ENCODE data around the gene OR5F1.

Gene OR5F1

DNA sequence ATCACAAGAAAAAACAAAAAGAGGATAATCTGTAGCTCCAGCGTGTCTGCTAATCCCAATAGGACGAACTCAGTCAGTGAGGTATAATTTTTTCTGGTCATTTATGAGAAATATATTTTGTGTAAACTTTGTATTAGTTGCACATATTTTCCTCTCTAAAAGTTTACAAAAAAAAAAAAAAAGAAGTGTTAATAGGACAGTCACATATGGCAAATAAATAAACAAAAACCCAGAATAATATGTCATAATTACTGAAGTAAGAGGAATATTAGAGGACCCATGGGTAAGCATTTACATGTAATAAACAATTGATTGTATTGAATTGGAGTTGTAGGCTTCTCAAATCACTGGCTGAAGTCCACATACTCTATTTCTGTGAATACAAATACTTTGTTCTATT lies at the start of gene OR5F1:
Gene OR5F1, minus strand, starts transcription at position 101 of the 400 bp plus-strand sequence. Its CDS starts 0 bp downstream, at position 101.
- FAIRE-seq (no peak), DNase-seq (ENCODE audit: insufficient read length, low spot score) (no peak)
- no peak for TF ChIP-seq POLR2A (IDR thresholded peaks at IDR 0.05; ENCODE audit: low read depth, low read length)

DNA sequence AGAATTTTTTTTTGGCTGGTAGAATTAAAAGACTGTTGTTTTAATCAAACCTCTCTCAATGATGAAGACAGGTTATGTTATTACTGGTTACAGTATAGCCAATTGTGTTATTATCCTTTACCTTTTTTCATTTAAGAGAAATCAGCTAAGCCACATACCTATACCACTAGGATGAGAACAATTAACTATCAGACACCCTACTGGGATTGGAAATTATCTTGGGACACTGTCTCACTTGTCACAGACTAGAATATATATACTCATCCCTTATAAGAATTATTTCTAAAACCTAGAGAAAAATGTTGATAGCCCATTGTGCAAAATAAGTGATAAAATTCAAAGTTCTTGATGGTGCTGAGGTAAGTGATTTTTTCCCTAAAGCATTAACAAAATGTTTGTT lies 32.9 kb upstream of the OR5F1 start, which contains the start of gene OR5AS1:
Gene OR5AS1, plus strand, starts transcription at position 301 of the 400 bp plus-strand sequence. CDS start 2,765 bp downstream, outside the sequence.
- DNase-seq (ENCODE audit: insufficient read length, low spot score), result no peak
- TF ChIP-seq POLR2A (IDR thresholded peaks at IDR 0.05; ENCODE audit: low read depth, low read length), result no peak
- no peak for FAIRE-seq

DNA sequence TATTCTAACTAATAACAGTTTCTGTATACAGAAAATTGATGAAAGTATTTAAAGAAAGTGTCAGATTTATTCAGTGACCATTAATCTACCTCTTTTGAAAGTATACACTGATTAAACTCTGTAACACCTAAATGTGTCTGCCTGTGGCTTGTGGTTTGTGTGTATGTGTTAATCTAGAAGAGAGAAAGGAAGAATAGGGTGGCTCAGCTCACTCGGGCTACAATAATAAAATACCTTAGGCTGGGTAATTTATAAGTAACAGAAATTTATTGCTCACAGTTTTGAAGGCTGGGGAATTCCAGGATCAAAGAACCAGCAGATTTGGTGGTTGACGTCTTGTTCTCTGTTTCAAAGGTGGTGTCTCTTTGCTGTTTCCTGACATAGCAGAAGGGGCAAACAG lies 19.4 kb upstream of the OR5F1 start:
- DNase-seq (ENCODE audit: insufficient read length, low spot score) (no peak), FAIRE-seq (no peak)
- no peak for TF ChIP-seq POLR2A (IDR thresholded peaks at IDR 0.05; ENCODE audit: low read depth, low read length)

DNA sequence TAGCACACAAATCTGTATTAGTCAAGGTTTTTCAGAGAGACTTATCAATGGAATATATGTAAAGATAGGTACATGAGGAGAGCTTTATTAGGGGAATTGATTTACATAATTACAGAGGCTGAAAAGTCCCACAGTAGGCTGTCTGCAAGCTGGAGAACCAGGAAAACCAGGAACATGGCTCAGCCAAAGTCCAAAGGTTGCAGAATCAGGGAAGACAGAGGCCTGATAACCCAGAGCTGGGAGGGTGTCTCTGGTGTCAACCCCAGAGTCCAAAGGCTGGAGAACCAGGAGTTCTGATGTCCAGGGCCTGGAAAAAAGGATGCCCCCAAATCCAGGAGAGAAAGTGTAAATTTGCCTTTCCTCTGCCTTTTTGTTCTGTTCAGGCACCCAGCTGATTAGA lies 16.3 kb upstream of the OR5F1 start:
- FAIRE-seq, result no peak
- DNase-seq (ENCODE audit: insufficient read length, low spot score), result no peak
- no peak for TF ChIP-seq POLR2A (IDR thresholded peaks at IDR 0.05; ENCODE audit: low read depth, low read length)

DNA sequence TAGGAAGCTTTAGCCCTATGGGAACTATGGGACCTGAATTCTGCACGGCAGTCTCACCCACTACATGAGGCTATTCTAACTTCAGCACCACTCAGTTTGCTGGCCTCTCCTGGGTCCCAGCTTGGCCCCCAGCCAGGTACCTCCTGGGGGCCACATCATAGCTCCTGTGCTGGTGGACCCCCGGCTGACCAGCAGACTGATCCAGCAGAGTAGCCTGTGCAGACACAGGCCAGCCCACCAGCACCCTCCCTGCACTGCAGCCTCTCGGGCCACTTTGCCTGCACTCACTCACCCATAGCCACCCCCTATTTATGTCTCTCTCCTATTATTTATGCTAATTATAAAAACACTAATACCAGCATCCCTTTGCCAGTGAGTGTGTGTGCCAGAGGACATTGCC lies 23.5 kb downstream of the OR5F1 start:
- no peak for DNase-seq (ENCODE audit: insufficient read length, low spot score)
- no peak for FAIRE-seq
- no peak for TF ChIP-seq POLR2A (IDR thresholded peaks at IDR 0.05; ENCODE audit: low read depth, low read length)

DNA sequence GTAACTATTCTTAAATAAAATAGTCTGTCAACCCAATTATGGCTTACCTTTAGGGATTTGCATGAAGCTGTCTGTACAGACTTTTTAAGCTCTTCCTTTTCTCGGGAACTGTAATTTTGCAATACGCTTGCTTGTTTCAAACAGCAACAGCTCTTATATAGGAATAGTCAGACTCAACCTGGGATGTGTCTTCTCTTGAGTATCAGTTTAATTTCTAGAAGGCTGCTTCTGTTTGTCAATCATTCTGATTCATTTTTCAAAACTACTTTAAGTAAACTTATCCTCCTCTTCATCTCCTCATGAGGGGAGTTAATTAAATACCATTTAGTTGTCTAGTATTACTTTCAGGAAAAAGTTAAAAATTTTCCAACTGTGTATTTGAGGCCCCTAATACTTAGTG lies 24.6 kb downstream of the OR5F1 start, which contains the start of gene OR10AG1:
Gene OR10AG1, minus strand, starts transcription at position 101 of the 400 bp plus-strand sequence. Its CDS starts 38 bp downstream, at position 63.
- DNase-seq (ENCODE audit: insufficient read length, low spot score) (no peak), FAIRE-seq (no peak)
- TF ChIP-seq POLR2A (IDR thresholded peaks at IDR 0.05; ENCODE audit: low read depth, low read length), result no peak

DNA sequence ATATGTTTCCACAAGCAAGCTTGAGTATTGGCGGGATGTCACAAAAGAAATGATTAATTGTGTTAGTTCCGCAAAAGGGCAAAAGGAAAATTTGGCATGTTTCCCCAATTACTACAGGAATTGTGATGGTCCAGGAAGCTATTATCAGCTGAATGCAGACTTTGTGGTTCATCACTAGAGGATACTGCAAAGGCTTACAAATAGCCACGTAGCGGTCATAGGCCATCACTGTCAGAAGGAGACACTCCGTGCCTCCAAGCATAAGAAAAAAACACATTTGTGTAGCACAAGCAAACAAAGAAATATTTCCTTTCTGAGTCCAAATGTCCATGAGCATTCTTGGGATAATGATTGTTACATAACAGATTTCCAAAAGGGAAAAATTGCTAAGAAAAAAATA lies 26.5 kb downstream of the OR5F1 start:
- no peak for FAIRE-seq
- no peak for TF ChIP-seq POLR2A (IDR thresholded peaks at IDR 0.05; ENCODE audit: low read depth, low read length)
- no peak for DNase-seq (ENCODE audit: insufficient read length, low spot score)

DNA sequence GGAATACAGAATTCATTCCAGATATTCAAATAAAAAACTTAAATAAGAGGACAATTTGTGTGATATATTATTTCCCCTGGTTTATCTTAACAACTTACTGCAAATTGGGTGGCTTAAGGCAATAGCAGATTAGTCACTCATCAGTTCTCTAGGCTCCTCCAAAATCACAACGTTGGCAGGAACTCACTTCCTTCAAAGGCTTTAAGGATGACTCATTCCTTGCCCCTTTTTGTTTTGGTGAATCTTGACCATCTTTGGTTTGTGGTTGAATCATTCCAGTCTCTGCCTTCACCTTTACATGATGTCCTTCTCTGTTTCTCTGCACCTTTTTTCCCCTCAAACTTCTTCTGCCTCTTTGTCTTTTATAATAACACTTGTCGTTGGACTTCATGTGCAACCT lies 28.0 kb downstream of the OR5F1 start:
- FAIRE-seq, result no peak
- DNase-seq (ENCODE audit: insufficient read length, low spot score), result no peak
- TF ChIP-seq POLR2A (IDR thresholded peaks at IDR 0.05; ENCODE audit: low read depth, low read length), result no peak

DNA sequence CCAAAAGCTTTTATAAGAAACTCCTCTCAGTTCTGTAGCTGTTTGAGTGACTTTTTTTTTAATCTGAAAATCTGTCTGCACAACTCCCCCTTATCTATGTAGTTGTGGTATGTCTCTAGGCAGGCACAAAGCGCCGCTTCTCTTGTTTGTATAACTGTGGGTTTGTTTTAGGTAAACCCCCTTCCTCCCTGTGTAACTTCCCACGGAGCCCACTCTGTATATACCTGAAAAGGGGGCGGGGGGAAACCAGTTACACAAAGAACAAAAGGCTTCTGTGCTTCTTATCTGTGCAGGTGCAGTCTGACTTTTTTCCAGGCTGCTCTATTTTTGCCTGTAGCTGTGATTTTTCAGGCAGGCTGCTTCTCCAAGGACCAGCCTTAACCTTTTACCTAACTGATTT lies 37.9 kb downstream of the OR5F1 start:
- FAIRE-seq (no peak), DNase-seq (ENCODE audit: insufficient read length, low spot score) (no peak)
- no peak for TF ChIP-seq POLR2A (IDR thresholded peaks at IDR 0.05; ENCODE audit: low read depth, low read length)

DNA sequence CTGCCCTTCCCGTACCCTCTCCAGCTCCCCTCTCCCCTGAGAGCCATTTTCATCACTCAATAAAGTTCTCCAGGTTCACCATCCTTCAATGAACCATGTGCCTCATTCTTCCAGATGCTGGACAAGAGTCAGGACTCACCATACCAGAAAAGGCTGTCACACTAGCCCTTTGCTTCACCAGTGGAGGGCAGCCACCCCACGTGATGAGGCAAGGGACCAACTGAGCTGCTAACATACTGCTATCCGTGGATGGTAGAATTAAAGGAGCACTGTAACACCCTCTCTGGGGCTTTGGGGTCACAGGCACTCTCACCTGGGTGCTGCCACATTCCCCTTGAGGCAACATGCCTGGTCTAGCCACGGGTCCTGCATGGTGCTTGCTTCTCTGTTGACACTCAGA lies 45.1 kb downstream of the OR5F1 start:
- DNase-seq (ENCODE audit: insufficient read length, low spot score) (no peak), FAIRE-seq (no peak)
- no peak for TF ChIP-seq POLR2A (IDR thresholded peaks at IDR 0.05; ENCODE audit: low read depth, low read length)
